ENCODE results near the gene NFRKB.

DNA sequence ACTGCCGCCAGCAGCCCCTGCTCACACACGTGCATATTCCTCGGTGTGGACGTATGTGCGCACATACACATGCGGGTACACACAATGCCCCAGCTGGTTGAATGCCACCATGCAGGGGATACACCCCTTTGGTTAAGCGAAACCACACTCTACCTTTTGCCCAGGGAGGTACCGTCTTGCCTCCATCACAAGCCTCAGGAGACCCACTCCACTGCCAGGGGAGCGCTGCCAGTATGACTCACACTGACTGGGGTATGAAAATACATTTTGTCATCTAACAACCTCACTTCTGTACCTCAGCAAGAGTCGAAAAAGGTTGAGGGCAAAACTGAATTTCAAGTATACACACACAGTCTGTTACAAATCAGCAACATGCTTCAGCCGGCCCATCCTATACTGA lies 40.3 kb downstream of the NFRKB start:
- TF ChIP-seq, protein P1, sequence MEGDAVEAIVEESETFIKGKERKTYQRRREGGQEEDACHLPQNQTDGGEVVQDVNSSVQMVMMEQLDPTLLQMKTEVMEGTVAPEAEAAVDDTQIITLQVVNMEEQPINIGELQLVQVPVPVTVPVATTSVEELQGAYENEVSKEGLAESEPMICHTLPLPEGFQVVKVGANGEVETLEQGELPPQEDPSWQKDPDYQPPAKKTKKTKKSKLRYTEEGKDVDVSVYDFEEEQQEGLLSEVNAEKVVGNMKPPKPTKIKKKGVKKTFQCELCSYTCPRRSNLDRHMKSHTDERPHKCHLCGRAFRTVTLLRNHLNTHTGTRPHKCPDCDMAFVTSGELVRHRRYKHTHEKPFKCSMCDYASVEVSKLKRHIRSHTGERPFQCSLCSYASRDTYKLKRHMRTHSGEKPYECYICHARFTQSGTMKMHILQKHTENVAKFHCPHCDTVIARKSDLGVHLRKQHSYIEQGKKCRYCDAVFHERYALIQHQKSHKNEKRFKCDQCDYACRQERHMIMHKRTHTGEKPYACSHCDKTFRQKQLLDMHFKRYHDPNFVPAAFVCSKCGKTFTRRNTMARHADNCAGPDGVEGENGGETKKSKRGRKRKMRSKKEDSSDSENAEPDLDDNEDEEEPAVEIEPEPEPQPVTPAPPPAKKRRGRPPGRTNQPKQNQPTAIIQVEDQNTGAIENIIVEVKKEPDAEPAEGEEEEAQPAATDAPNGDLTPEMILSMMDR (IDR thresholded peaks at IDR 0.05; ENCODE audit: low read length), result no peak
- no peak for TF ChIP-seq EZH2 (IDR thresholded peaks at IDR 0.05; ENCODE audit: borderline replicate concordance, low read length)
